Fibroblast of lung (primary cell): ENCODE results near the gene SUFU. TPM values are rescaled to one million over a fixed set of nuclear protein-coding genes. Genes with fewer than 3 reads are reported as not detected.

Experiments
- DNase-seq, 2 donors: peaks; one replicate each; pipeline versions ENCODE4 v3.0.0 to v3.0.0-alpha.2; 2010; ENCODE audit warnings: low read depth in 2 of 2
- H2AFZ ChIP-seq: 2 replicates; pipeline ENCODE4 v1.5.1; 2012; ENCODE audit warnings: low read length, control low read depth, inconsistent platforms
- H3K27ac ChIP-seq: 2 replicates; pipeline ENCODE4 v1.5.1; 2011; ENCODE audit warnings: low read length, control low read depth; ENCODE audit not compliant: insufficient read depth
- H3K27me3 ChIP-seq: 2 replicates; pipeline ENCODE4 v1.5.1; 2011; ENCODE audit warnings: mild to moderate bottlenecking, low read length; ENCODE audit not compliant: control insufficient read depth, insufficient read depth
- H3K36me3 ChIP-seq: 2 replicates; pipeline ENCODE4 v1.5.1; 2011; ENCODE audit warnings: low read length; ENCODE audit not compliant: control insufficient read depth, insufficient read depth
- H3K4me1 ChIP-seq: 2 replicates; pipeline ENCODE4 v1.5.1; 2011; ENCODE audit warnings: low read length; ENCODE audit not compliant: control insufficient read depth, insufficient read depth; ENCODE audit errors: extremely low read depth
- H3K4me2 ChIP-seq: 2 replicates; pipeline ENCODE4 v1.5.1; 2011; ENCODE audit warnings: low read length, control low read depth; ENCODE audit not compliant: insufficient read depth; ENCODE audit errors: extremely low read depth
- H3K4me3 ChIP-seq, 4 experiments: fragments of 200-600 bp in 1 of 4; sonication (generic) in 1 of 4; replicated peaks in 1 of 4; 2 replicates each; pipeline ENCODE4 v1.5.1; 2011 to 2016; ENCODE audit warnings: low read length in 4 of 4, low read depth in 3 of 4, mild to moderate bottlenecking in 3 of 4, control low read depth in 2 of 4, inconsistent platforms in 1 of 4, mixed read lengths in 1 of 4; ENCODE audit not compliant: insufficient read depth in 1 of 4; ENCODE audit errors: control extremely low read depth in 1 of 4
- H3K79me2 ChIP-seq: 2 replicates; pipeline ENCODE4 v1.5.1; 2012; ENCODE audit warnings: mild to moderate bottlenecking, low read length, inconsistent platforms; ENCODE audit not compliant: control insufficient read depth, insufficient read depth
- H3K9ac ChIP-seq: 2 replicates; pipeline ENCODE4 v1.5.1; 2011; ENCODE audit warnings: mild to moderate bottlenecking, low read length, control low read depth; ENCODE audit not compliant: insufficient read depth
- H3K9me3 ChIP-seq: 2 replicates; pipeline ENCODE4 v1.5.1; 2012; ENCODE audit warnings: low read depth, low read length; ENCODE audit not compliant: control insufficient read depth, insufficient read depth
- H4K20me1 ChIP-seq: 2 replicates; pipeline ENCODE4 v1.5.1; 2011; ENCODE audit warnings: low read length; ENCODE audit not compliant: control insufficient read depth, insufficient read depth; ENCODE audit errors: extremely low read depth
- EZH2 ChIP-seq: IDR thresholded peaks from 2 replicates; pipeline ENCODE4 v1.5.1; 2012; ENCODE audit warnings: low read length, control low read depth, mild to moderate bottlenecking; ENCODE audit errors: missing control alignments
- polyA plus RNA-seq, 2 donors: library from polyadenylated mRNA; depleted of rRNA in 1 of 2; stranded (reverse) in 1 of 2; unstranded in 1 of 2; fragments of >200 nt; gene quantifications; 2 replicates each; pipeline ENCODE4 v1.2.1, GENCODE V29; 2011 to 2012; ENCODE audit warnings: missing spikeins in 1 of 2
- total RNA-seq: library from RNA; depleted of rRNA; stranded (reverse); fragments of >200 nt; gene quantifications from 2 replicates; pipeline ENCODE4 v1.2.1, GENCODE V29; 2014
- TF ChIP-seq, protein P1 (sequence below), 2 donors: IDR thresholded peaks in 1 of 2; conservative IDR thresholded peaks in 1 of 2; 1 replicate in 1 of 2; 2 replicates in 1 of 2; pipeline ENCODE4 v1.5.1; 2011 to 2012; ENCODE audit warnings: low read length in 2 of 2, control low read depth in 1 of 2, inconsistent platforms in 1 of 2, low read depth in 1 of 2, mild to moderate bottlenecking in 1 of 2

SUFU gene
- total and polyA plus RNA-seq, 2 donors (not counting 1 experiment from before 2014, with no cell fraction given) = 4.3 to 5.6 TPM

DNA sequence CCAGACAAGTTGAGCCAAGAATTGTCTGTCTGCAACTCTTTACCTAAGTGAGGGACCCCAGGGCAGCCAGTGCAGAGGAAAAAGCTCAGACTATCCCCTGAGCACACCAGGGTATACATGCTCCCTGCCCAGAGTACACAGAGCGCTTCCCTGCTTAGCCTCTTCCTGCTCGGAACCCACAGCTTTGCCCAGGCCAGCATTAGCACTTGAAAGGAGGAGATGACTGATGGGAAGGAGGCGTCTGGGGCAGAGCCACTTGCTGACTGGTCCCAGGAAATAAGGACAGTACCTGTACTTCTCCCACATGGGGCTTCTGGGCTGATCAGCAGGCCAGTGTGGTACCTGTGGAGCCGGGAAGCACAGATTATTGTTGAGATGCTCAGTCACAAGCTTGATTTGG lies 92.1 kb downstream of the SUFU start:
- no peak for DNase-seq
- Histone ChIP-seq H3K27ac (no peak overlapping the region), H3K27me3 (no peaks in the 10 kb centered on the region)

GRCh38 chr10:102596506-102596971 lies 92.8 kb downstream of the SUFU start:
- Histone ChIP-seq H4K20me1 (no peaks in the 10 kb centered on the region), H2AFZ (no peak overlapping the region), H3K9me3 (no peaks in the 10 kb centered on the region), H3K9ac (no peak overlapping the region), H3K4me3 (no peak overlapping the region), H3K27me3 (no peaks in the 10 kb centered on the region), H3K4me1 (peaks cover 13% of the 10 kb centered on the region), H3K36me3 (peaks cover 6% of the 10 kb centered on the region), H3K79me2 (no peaks in the 10 kb centered on the region), H3K27ac (no peak overlapping the region), H3K4me2 (no peak overlapping the region)
- peak; percentile 54 for DNase-seq
- TF ChIP-seq EZH2 = no peak
- TF ChIP-seq, protein P1, sequence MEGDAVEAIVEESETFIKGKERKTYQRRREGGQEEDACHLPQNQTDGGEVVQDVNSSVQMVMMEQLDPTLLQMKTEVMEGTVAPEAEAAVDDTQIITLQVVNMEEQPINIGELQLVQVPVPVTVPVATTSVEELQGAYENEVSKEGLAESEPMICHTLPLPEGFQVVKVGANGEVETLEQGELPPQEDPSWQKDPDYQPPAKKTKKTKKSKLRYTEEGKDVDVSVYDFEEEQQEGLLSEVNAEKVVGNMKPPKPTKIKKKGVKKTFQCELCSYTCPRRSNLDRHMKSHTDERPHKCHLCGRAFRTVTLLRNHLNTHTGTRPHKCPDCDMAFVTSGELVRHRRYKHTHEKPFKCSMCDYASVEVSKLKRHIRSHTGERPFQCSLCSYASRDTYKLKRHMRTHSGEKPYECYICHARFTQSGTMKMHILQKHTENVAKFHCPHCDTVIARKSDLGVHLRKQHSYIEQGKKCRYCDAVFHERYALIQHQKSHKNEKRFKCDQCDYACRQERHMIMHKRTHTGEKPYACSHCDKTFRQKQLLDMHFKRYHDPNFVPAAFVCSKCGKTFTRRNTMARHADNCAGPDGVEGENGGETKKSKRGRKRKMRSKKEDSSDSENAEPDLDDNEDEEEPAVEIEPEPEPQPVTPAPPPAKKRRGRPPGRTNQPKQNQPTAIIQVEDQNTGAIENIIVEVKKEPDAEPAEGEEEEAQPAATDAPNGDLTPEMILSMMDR (conservative IDR thresholded peaks at IDR 0.05 in 1 of 2, IDR thresholded peaks at IDR 0.05 in 1 of 2; ENCODE audit: low read depth in 1 of 2, low read length in 2 of 2) = peak; percentile 69 to 84

More for the DNA sequence above, 92.1 kb downstream of the SUFU start:
- H2AFZ ChIP-seq = no peak overlapping the region
- no peak overlapping the region for H3K4me3 ChIP-seq
- H4K20me1 ChIP-seq = no peaks in the 10 kb centered on the region
- H3K4me2 ChIP-seq = no peak overlapping the region
- no peaks in the 10 kb centered on the region for H3K79me2 ChIP-seq
- TF ChIP-seq, protein P1 (conservative IDR thresholded peaks at IDR 0.05 in 1 of 2, IDR thresholded peaks at IDR 0.05 in 1 of 2; ENCODE audit: low read depth in 1 of 2, low read length in 2 of 2) = no peak
- TF ChIP-seq EZH2 = no peak
- H3K9ac ChIP-seq = no peak overlapping the region
- H3K4me1 ChIP-seq = peaks cover 13% of the 10 kb centered on the region
- no peaks in the 10 kb centered on the region for H3K9me3 ChIP-seq
- H3K36me3 ChIP-seq = peaks cover 2% of the 10 kb centered on the region

GRCh38 chr10:102597131-102597991 lies 93.6 kb downstream of the SUFU start:
- peak overlapping the region; percentile 33 for H3K4me2 ChIP-seq
- no peak overlapping the region for H3K27ac ChIP-seq
- no peaks in the 10 kb centered on the region for H4K20me1 ChIP-seq
- H3K9ac ChIP-seq = no peak overlapping the region
- peaks cover 13% of the 10 kb centered on the region for H3K4me1 ChIP-seq
- peaks cover 6% of the 10 kb centered on the region for H3K36me3 ChIP-seq
- peak in 1 of 2 donors; percentile 36 for DNase-seq
- no peak overlapping the region for H2AFZ ChIP-seq
- H3K79me2 ChIP-seq = no peaks in the 10 kb centered on the region
- no peaks in the 10 kb centered on the region for H3K9me3 ChIP-seq
- H3K4me3 ChIP-seq = no peak overlapping the region
- TF ChIP-seq, protein P1 (conservative IDR thresholded peaks at IDR 0.05 in 1 of 2, IDR thresholded peaks at IDR 0.05 in 1 of 2; ENCODE audit: low read depth in 1 of 2, low read length in 2 of 2) = no peak
- no peak for TF ChIP-seq EZH2
- no peaks in the 10 kb centered on the region for H3K27me3 ChIP-seq
